DOHH2 (cell line): ENCODE measurements around the gene PLCXD3.

Experiments used
- EZH2phosphoT487 ChIP-seq: fragments of 200-600 bp; sonication (generic); IDR thresholded peaks from 2 replicates; pipeline ENCODE4 v1.6.1; 2017; ENCODE audit warnings: borderline replicate concordance, mild to moderate bottlenecking, antibody characterized with exemption, low read length, moderate library complexity, mixed read lengths
- TF ChIP-seq, protein P1 (sequence below): fragments of 200-600 bp; sonication (generic); IDR thresholded peaks from one replicate; pipeline ENCODE4 v1.5.1; 2014; ENCODE audit warnings: antibody characterized with exemption, mild to moderate bottlenecking, low read depth, low read length; ENCODE audit not compliant: poor library complexity, severe bottlenecking

DNA sequence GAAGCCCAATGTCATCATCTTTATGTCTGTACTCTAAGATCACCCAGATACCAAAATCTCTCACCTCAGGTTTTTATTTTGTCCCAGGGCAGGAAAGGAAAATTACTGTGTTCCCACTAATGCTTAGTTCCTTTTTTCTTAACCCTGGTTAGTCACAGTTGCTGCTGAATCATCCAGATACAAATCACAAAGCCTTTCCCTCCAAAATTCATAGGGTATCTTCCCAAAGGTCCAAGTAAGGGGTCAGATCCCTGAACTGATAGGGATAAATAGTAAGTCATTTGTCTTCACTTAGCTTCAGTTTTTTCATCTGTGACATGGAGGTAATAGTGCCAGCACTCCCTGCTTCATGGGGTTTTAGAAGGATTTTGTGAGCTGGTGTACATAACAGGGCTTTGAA lies 2.2 kb downstream of the PLCXD3 start:
- TF ChIP-seq, protein P1, sequence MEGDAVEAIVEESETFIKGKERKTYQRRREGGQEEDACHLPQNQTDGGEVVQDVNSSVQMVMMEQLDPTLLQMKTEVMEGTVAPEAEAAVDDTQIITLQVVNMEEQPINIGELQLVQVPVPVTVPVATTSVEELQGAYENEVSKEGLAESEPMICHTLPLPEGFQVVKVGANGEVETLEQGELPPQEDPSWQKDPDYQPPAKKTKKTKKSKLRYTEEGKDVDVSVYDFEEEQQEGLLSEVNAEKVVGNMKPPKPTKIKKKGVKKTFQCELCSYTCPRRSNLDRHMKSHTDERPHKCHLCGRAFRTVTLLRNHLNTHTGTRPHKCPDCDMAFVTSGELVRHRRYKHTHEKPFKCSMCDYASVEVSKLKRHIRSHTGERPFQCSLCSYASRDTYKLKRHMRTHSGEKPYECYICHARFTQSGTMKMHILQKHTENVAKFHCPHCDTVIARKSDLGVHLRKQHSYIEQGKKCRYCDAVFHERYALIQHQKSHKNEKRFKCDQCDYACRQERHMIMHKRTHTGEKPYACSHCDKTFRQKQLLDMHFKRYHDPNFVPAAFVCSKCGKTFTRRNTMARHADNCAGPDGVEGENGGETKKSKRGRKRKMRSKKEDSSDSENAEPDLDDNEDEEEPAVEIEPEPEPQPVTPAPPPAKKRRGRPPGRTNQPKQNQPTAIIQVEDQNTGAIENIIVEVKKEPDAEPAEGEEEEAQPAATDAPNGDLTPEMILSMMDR: no peak
- TF ChIP-seq EZH2phosphoT487: no peak
